WTC11 (cell line): ENCODE data around the gene MOB2. TPM values are rescaled to one million over a fixed set of nuclear protein-coding genes. Genes with fewer than 3 reads are reported as not detected.

ENCODE experiments used
- ATAC-seq: fragments of 200-7000 bp; cut with Tn5 transposase; 2 replicates; pipeline ENCODE4 v1.10.0; 2021; ENCODE audit warnings: mild to moderate bottlenecking, moderate library complexity
- CTCF ChIA-PET: fragments of 300-600 bp; sonication (Branson Sonifier 250); formaldehyde crosslinking; loops from one replicate; lab custom pipeline; 2021; ENCODE audit warnings: antibody characterized with exemption; lab: Charles Lee
- POLR2A ChIA-PET: fragments of 350-600 bp; sonication (Branson Sonifier 250); formaldehyde crosslinking; loops from one replicate; lab custom pipeline; 2021; ENCODE audit warnings: antibody characterized with exemption; lab: Charles Lee
- DNase-seq: peaks from one replicate; pipeline ENCODE4 v3.0.0; 2021; ENCODE audit warnings: low spot score
- H3K27ac Mint-ChIP-seq: 2 replicates; pipeline ENCODE4 v1.8.0; 2021; ENCODE audit warnings: mixed read lengths
- H3K27me3 Mint-ChIP-seq: 2 replicates; pipeline ENCODE4 v1.8.0; 2021; ENCODE audit warnings: low read depth, mild to moderate bottlenecking, moderate library complexity, mixed read lengths
- H3K36me3 Mint-ChIP-seq: 2 replicates; pipeline ENCODE4 v1.8.0; 2021; ENCODE audit warnings: mixed read lengths
- H3K4me1 Mint-ChIP-seq: 2 replicates; pipeline ENCODE4 v1.8.0; 2022; ENCODE audit warnings: mixed read lengths
- H3K4me3 Mint-ChIP-seq: 2 replicates; pipeline ENCODE4 v1.8.0; 2021; ENCODE audit warnings: mild to moderate bottlenecking, moderate library complexity, mixed read lengths
- H3K9me3 Mint-ChIP-seq: 2 replicates; pipeline ENCODE4 v1.8.0; 2021; ENCODE audit warnings: mixed read lengths
- CBFB ChIP-seq: sonication (generic); formaldehyde crosslinking; IDR thresholded peaks from 2 replicates; pipeline ENCODE4 v1.8.1; 2022; ENCODE audit warnings: mild to moderate bottlenecking, low read depth, missing genetic modification reagents
- CREB1 ChIP-seq: sonication (generic); formaldehyde crosslinking; IDR thresholded peaks from 2 replicates; pipeline ENCODE4 v1.8.0; 2023; ENCODE audit warnings: mild to moderate bottlenecking, missing genetic modification reagents
- ESRRA ChIP-seq: sonication (generic); formaldehyde crosslinking; IDR thresholded peaks from 2 replicates; pipeline ENCODE4 v1.8.1; 2022; ENCODE audit warnings: mild to moderate bottlenecking, missing genetic modification reagents, borderline replicate concordance
- NFYB ChIP-seq: sonication (generic); formaldehyde crosslinking; conservative IDR thresholded peaks from 2 replicates; pipeline ENCODE4 v1.8.0; 2022; ENCODE audit warnings: low read depth, missing genetic modification reagents
- NR1H2 ChIP-seq: sonication (generic); formaldehyde crosslinking; IDR thresholded peaks from 2 replicates; pipeline ENCODE4 v1.9.0; 2021; ENCODE audit warnings: mild to moderate bottlenecking, moderate library complexity, missing genetic modification reagents
- SMAD3 ChIP-seq: sonication (generic); formaldehyde crosslinking; IDR thresholded peaks from 2 replicates; pipeline ENCODE4 v1.8.0; 2022; ENCODE audit warnings: missing genetic modification reagents, mild to moderate bottlenecking, borderline replicate concordance
- SMAD4 ChIP-seq: sonication (generic); formaldehyde crosslinking; IDR thresholded peaks from 2 replicates; pipeline ENCODE4 v1.8.0; 2022; ENCODE audit warnings: mild to moderate bottlenecking, missing genetic modification reagents
- TEAD1 ChIP-seq: sonication (generic); formaldehyde crosslinking; IDR thresholded peaks from 2 replicates; pipeline ENCODE4 v1.8.0; 2022; ENCODE audit warnings: mild to moderate bottlenecking, missing genetic modification reagents
- TEAD4 ChIP-seq: sonication (generic); formaldehyde crosslinking; IDR thresholded peaks from 2 replicates; pipeline ENCODE4 v1.8.0; 2022; ENCODE audit warnings: mild to moderate bottlenecking, missing genetic modification reagents
- ZNF219 ChIP-seq: sonication (generic); formaldehyde crosslinking; IDR thresholded peaks from 2 replicates; pipeline ENCODE4 v1.8.0; 2023; ENCODE audit warnings: missing genetic modification reagents, mild to moderate bottlenecking, borderline replicate concordance
- ZNF232 ChIP-seq: sonication (generic); formaldehyde crosslinking; IDR thresholded peaks from 2 replicates; pipeline ENCODE4 v1.8.0; 2022; ENCODE audit warnings: mild to moderate bottlenecking, missing genetic modification reagents
- ZNF263 ChIP-seq: sonication (generic); formaldehyde crosslinking; IDR thresholded peaks from 2 replicates; pipeline ENCODE4 v1.8.1; 2022; ENCODE audit warnings: low read depth, mild to moderate bottlenecking, moderate library complexity, missing genetic modification reagents
- total RNA-seq: library from RNA; stranded (reverse); gene quantifications from 3 replicates; pipeline ENCODE4 v1.2.3, GENCODE V29; 2021
- TF ChIP-seq, protein P1 (sequence below): sonication (generic); formaldehyde crosslinking; IDR thresholded peaks from 2 replicates; pipeline ENCODE4 v1.8.0; 2022; ENCODE audit warnings: mild to moderate bottlenecking, missing genetic modification reagents
- TF ChIP-seq, protein P2 (sequence below): fragments of 250-450 bp; sonication (Bioruptor Pico); IDR thresholded peaks from 2 replicates; pipeline ENCODE4 v2.1.2; 2022; ENCODE audit warnings: mild to moderate bottlenecking, moderate library complexity
- TF ChIP-seq, protein P3 (sequence below): sonication (generic); formaldehyde crosslinking; conservative IDR thresholded peaks from 2 replicates; pipeline ENCODE4 v1.8.1; 2022; ENCODE audit warnings: mild to moderate bottlenecking, missing genetic modification reagents
- TF ChIP-seq, protein P4 (sequence below): fragments of 250-450 bp; sonication (Bioruptor Pico); IDR thresholded peaks from 2 replicates; pipeline ENCODE4 v1.9.0; 2021; ENCODE audit warnings: mild to moderate bottlenecking
- TF ChIP-seq, protein P5 (sequence below): sonication (generic); formaldehyde crosslinking; IDR thresholded peaks from 2 replicates; pipeline ENCODE4 v1.8.0; 2022; ENCODE audit warnings: missing genetic modification reagents
- TF ChIP-seq, protein P6 (sequence below): fragments of 250-450 bp; sonication (Bioruptor Pico); conservative IDR thresholded peaks from 2 replicates; pipeline ENCODE4 v1.9.0; 2021; ENCODE audit warnings: mild to moderate bottlenecking

MOB2 gene
- total RNA-seq, 1 experiment from 2014 or later: 21.7 TPM

DNA sequence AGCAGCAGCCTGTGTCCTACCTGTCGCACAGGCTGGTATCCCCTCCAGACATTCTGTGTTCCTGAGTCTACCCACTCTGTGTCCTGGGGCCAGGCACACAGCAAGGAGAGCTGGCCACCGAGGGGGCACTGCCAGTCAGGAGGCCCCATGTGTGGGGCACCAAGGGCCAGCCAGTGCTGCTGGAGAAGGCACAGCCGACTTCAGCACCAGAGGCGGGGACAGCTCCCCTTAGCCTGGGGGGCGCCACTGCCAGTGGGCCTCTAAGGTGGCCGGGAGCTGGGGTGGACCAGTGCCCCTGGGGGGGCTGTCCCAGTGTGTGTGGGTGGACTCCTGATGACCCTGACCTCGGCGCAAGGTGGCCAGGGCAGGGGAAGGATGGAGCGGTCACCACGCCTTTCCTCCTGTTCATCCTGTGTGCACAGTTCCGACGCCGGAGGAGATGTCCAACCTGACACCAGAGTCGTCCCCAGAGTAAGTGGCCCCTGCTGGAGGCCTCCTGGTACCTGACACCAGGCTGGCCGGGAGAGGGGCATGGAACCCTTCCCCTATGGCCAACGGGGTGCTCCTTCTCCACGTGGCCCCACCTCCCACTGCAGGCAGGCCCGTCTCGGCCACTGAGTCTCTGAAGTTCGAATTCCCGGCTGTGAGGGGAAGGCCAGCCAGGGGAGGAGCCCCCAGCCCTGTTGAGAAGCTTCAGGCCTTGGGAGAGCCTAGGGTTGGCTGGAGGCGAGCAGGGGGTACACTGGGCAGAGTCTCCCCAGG, 35.4 kb downstream of the MOB2 start:
- DNase-seq (no peak), ATAC-seq (no peak)
- ChIA-PET POLR2A (no interaction called here), CTCF (interaction anchor here (0.6 to 1.0 kb wide), 3 partner anchors 95 to 181 kb away, joined by 3 read pairs; no protein-coding TSS in a partner anchor)
- TF ChIP-seq, protein P1, sequence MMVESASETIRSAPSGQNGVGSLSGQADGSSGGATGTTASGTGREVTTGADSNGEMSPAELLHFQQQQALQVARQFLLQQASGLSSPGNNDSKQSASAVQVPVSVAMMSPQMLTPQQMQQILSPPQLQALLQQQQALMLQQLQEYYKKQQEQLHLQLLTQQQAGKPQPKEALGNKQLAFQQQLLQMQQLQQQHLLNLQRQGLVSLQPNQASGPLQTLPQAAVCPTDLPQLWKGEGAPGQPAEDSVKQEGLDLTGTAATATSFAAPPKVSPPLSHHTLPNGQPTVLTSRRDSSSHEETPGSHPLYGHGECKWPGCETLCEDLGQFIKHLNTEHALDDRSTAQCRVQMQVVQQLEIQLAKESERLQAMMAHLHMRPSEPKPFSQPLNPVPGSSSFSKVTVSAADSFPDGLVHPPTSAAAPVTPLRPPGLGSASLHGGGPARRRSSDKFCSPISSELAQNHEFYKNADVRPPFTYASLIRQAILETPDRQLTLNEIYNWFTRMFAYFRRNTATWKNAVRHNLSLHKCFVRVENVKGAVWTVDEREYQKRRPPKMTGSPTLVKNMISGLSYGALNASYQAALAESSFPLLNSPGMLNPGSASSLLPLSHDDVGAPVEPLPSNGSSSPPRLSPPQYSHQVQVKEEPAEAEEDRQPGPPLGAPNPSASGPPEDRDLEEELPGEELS (CRISPR knock-in tag): peak; percentile 37; the same call in 1 of the 2 replicates
- TF ChIP-seq ZNF219: 0 out of 2 replicates have a peak, but pooled peaks have one; percentile 56
- TF ChIP-seq, protein P2, sequence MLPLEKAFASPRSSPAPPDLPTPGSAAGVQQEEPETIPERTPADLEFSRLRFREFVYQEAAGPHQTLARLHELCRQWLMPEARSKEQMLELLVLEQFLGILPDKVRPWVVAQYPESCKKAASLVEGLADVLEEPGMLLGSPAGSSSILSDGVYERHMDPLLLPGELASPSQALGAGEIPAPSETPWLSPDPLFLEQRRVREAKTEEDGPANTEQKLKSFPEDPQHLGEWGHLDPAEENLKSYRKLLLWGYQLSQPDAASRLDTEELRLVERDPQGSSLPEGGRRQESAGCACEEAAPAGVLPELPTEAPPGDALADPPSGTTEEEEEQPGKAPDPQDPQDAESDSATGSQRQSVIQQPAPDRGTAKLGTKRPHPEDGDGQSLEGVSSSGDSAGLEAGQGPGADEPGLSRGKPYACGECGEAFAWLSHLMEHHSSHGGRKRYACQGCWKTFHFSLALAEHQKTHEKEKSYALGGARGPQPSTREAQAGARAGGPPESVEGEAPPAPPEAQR (CRISPR knock-in tag): no peak
- Mint-ChIP-seq H3K9me3 (no peaks in the 10 kb centered on the region), H3K27ac (no peak overlapping the region), H3K4me1 (no peaks in the 10 kb centered on the region), H3K4me3 (no peak overlapping the region), H3K27me3 (no peaks in the 10 kb centered on the region), H3K36me3 (no peaks in the 10 kb centered on the region)

DNA sequence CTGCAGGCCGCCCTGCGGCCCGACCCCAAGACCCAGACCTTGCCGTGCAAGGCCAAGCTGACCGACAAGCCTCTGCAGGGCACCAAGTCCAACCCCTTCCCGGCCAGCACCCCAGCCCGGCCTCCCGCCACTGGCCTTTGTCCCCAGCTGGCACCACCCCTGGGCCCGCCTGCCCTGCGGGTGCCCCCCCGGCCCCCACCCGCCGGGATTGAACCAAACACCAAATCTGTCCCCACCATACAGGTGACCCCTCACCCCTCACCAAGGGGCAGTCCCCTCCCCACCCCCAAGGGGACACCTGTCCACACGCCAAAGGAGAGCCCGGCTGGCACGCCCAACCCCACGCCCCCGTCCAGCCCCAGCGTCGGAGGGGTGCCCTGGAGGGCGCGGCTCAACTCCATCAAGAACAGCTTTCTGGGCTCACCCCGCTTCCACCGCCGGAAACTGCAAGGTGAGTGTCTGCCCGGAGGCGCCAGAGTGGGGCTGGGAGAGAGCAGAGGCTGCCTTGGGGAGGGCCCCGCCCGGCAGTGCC, 36.2 kb downstream of the MOB2 start:
- no peak for DNase-seq
- Mint-ChIP-seq H3K9me3 (no peaks in the 10 kb centered on the region), H3K4me1 (no peaks in the 10 kb centered on the region), H3K27ac (no peak overlapping the region), H3K27me3 (no peaks in the 10 kb centered on the region), H3K36me3 (no peaks in the 10 kb centered on the region), H3K4me3 (no peak overlapping the region)
- CTCF ChIA-PET: interaction anchor here (1.0 kb wide), 1 partner anchor 157 kb away, joined by 3 read pairs; no protein-coding TSS in a partner anchor
- TF ChIP-seq, protein P2 (CRISPR knock-in tag): no peak
- TF ChIP-seq TEAD1 (CRISPR knock-in tag): no peak
- TF ChIP-seq NR1H2: no peak
- TF ChIP-seq ZNF232: no peak
- no peak for TF ChIP-seq TEAD4
- no peak for TF ChIP-seq ZNF263 (CRISPR knock-in tag)
- no peak for TF ChIP-seq SMAD3 (CRISPR knock-in tag)
- no peak for TF ChIP-seq NFYB (CRISPR knock-in tag)
- TF ChIP-seq, protein P3, sequence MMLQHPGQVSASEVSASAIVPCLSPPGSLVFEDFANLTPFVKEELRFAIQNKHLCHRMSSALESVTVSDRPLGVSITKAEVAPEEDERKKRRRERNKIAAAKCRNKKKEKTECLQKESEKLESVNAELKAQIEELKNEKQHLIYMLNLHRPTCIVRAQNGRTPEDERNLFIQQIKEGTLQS (CRISPR knock-in tag): no peak
- TF ChIP-seq CBFB (CRISPR knock-in tag): no peak
- TF ChIP-seq, protein P4, sequence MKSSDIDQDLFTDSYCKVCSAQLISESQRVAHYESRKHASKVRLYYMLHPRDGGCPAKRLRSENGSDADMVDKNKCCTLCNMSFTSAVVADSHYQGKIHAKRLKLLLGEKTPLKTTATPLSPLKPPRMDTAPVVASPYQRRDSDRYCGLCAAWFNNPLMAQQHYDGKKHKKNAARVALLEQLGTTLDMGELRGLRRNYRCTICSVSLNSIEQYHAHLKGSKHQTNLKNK (CRISPR knock-in tag): no peak
- TF ChIP-seq, protein P5, sequence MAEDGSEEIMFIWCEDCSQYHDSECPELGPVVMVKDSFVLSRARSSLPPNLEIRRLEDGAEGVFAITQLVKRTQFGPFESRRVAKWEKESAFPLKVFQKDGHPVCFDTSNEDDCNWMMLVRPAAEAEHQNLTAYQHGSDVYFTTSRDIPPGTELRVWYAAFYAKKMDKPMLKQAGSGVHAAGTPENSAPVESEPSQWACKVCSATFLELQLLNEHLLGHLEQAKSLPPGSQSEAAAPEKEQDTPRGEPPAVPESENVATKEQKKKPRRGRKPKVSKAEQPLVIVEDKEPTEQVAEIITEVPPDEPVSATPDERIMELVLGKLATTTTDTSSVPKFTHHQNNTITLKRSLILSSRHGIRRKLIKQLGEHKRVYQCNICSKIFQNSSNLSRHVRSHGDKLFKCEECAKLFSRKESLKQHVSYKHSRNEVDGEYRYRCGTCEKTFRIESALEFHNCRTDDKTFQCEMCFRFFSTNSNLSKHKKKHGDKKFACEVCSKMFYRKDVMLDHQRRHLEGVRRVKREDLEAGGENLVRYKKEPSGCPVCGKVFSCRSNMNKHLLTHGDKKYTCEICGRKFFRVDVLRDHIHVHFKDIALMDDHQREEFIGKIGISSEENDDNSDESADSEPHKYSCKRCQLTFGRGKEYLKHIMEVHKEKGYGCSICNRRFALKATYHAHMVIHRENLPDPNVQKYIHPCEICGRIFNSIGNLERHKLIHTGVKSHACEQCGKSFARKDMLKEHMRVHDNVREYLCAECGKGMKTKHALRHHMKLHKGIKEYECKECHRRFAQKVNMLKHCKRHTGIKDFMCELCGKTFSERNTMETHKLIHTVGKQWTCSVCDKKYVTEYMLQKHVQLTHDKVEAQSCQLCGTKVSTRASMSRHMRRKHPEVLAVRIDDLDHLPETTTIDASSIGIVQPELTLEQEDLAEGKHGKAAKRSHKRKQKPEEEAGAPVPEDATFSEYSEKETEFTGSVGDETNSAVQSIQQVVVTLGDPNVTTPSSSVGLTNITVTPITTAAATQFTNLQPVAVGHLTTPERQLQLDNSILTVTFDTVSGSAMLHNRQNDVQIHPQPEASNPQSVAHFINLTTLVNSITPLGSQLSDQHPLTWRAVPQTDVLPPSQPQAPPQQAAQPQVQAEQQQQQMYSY: no peak
- TF ChIP-seq ESRRA (CRISPR knock-in tag): no peak
- TF ChIP-seq CREB1: no peak
- TF ChIP-seq SMAD4 (CRISPR knock-in tag): no peak
- TF ChIP-seq, protein P6, sequence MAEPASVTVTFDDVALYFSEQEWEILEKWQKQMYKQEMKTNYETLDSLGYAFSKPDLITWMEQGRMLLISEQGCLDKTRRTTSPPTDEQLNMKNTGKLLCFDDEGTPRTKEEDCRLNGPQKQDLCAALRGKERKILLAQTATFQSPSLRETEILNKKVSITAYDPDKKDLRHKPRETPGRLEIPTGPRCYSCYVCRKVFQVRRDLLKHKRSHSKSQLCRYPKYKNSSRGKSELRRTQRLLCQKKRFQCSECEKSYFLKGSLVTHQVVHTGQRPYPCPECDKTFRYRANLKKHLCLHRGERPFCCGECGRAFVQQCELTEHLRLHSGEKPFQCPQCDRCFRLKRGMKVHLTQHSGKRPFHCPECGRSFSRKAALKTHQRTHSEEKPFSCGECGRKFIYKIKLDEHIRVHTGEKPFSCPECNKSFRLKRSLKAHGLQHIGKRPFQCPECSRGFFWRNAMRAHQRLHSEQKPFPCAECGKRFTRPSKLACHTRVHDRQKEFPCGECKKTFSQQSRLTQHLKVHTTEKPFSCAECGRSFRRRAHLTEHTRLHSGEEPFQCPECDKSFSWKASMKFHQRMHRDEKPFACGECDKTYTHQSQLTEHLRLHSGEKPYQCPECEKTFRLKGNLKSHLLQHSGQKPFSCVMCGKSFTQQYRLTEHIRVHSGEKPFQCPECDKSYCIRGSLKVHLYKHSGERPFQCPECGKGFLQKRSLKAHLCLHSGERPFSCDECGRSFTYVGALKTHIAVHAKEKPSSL (CRISPR knock-in tag): no peak
- POLR2A ChIA-PET: no interaction called here
- ATAC-seq: no peak
